Measurements from ENCODE around the gene COL4A1. TPM values are rescaled to one million over a fixed set of nuclear protein-coding genes. Genes with fewer than 3 reads are reported as not detected.

The COL4A1 gene
- total and polyA plus RNA-seq, 2 of the 13 experiments (the other 11 are each of a cell fraction or from before 2014, with no cell fraction given), result not detected

- no peak for DNase-seq (ENCODE audit: low spot score)
- no TSS peak for BruUV-seq (replicated peaks)
- Histone ChIP-seq H2AFZ (ENCODE audit: low read length) (no peak overlapping the region), H3K4me3 (replicated peaks in 1 of 3; ENCODE audit: insufficient read depth in 1 of 3, low read depth in 2 of 3, low read length in 3 of 3) (no peak overlapping the region), H3K4me1 (ENCODE audit: insufficient read depth, low read length) (no peaks in the 10 kb centered on the region), H3K27me3 (ENCODE audit: control insufficient read depth in 1 of 2, insufficient read depth in 2 of 2, low read length in 2 of 2) (peaks cover 3 to 70% of the 10 kb centered on the region in 2 experiments; a peak in 4 of 5 replicates), H3K4me2 (ENCODE audit: low read depth, low read length) (no peak overlapping the region), H3K9me3 (ENCODE audit: low read length) (no peaks in the 10 kb centered on the region), H3K27ac (ENCODE audit: extremely low read length, insufficient read depth, low read length) (no peak overlapping the region), H3K79me2 (ENCODE audit: insufficient read depth, low read length) (no peaks in the 10 kb centered on the region), H3K9ac (ENCODE audit: insufficient read depth, low read depth, low read length) (no peak overlapping the region), H4K20me1 (ENCODE audit: insufficient read depth, low read length) (no peaks in the 10 kb centered on the region), H3K36me3 (replicated peaks in 1 of 2; ENCODE audit: control insufficient read depth in 1 of 2, insufficient read depth in 2 of 2, low read length in 2 of 2) (no peaks in the 10 kb centered on the region)
- ATAC-seq, result no peak
- no peak for TF ChIP-seq GZF1 (CRISPR knock-in tag; IDR thresholded peaks at IDR 0.05)
- TF ChIP-seq ZSCAN31 (CRISPR knock-in tag; IDR thresholded peaks at IDR 0.05; ENCODE audit: low read depth), result no peak
- TF ChIP-seq CBFB (CRISPR knock-in tag; IDR thresholded peaks at IDR 0.05), result no peak
- no peak for TF ChIP-seq PAF1 (CRISPR knock-in tag; IDR thresholded peaks at IDR 0.05)
- no peak for TF ChIP-seq ZNF460 (CRISPR knock-in tag; IDR thresholded peaks at IDR 0.05; ENCODE audit: borderline replicate concordance)
- TF ChIP-seq, protein P1, sequence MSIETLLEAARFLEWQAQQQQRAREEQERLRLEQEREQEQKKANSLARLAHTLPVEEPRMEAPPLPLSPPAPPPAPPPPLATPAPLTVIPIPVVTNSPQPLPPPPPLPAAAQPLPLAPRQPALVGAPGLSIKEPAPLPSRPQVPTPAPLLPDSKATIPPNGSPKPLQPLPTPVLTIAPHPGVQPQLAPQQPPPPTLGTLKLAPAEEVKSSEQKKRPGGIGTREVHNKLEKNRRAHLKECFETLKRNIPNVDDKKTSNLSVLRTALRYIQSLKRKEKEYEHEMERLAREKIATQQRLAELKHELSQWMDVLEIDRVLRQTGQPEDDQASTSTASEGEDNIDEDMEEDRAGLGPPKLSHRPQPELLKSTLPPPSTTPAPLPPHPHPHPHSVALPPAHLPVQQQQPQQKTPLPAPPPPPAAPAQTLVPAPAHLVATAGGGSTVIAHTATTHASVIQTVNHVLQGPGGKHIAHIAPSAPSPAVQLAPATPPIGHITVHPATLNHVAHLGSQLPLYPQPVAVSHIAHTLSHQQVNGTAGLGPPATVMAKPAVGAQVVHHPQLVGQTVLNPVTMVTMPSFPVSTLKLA (IDR thresholded peaks at IDR 0.05), result peak; percentile 96
- TF ChIP-seq ZNF121 (CRISPR knock-in tag; IDR thresholded peaks at IDR 0.05), result no peak
- no peak for TF ChIP-seq ATF4 (CRISPR knock-in tag; IDR thresholded peaks at IDR 0.05)
- TF ChIP-seq MED8 (CRISPR knock-in tag; IDR thresholded peaks at IDR 0.05; ENCODE audit: insufficient replicate concordance), result no peak
- 22% methylated on average over 5 of the region's 5 CpGs for WGBS (ENCODE audit: low lambda C conversion rate)
- FAIRE-seq, result no peak
- CTCF ChIA-PET (ENCODE audit: low intra/inter-chr PET ratio, low total read pairs), result no interaction called here
- in situ Hi-C loops (cut with HindIII; ENCODE audit: extremely low pct_ligation_motif_present, low pct_unique_long_range_greater_than_20kb) (no loop called here), intact Hi-C loops (cut with micrococcal nuclease; ENCODE audit: unreplicated experiment) (no loop called here)
- POLR2A ChIA-PET, result no interaction called here
Measured at GRCh38 chr13:110317093-110317492, 10.1 kb upstream of the COL4A1 start.
